ENCODE results near the gene HTD2. TPM values are rescaled to one million over a fixed set of nuclear protein-coding genes. Genes with fewer than 3 reads are reported as not detected.

Gene HTD2
- total and polyA plus RNA-seq, 2 donors (not counting 1 experiment from before 2014, with no cell fraction given) = 4.2 to 8.8 TPM

- TF ChIP-seq CTCF (IDR thresholded peaks at IDR 0.05) (no peak), EZH2 (IDR thresholded peaks at IDR 0.05; ENCODE audit: borderline replicate concordance, insufficient read depth, low read depth, low read length, poor library complexity, severe bottlenecking) (no peak)
- H3K9ac ChIP-seq (ENCODE audit: low read length) = no peak overlapping the region
- no peaks in the 10 kb centered on the region for H3K9me3 Mint-ChIP-seq (ENCODE audit: insufficient read depth)
- H3K4me1 Mint-ChIP-seq = peaks cover 2% of the 10 kb centered on the region
- peaks cover 0 to 40% of the 10 kb centered on the region in 2 experiments for H3K36me3 ChIP-seq (replicated peaks in 1 of 2; ENCODE audit: control extremely low read depth in 1 of 2, control insufficient read depth in 1 of 2, extremely low read depth in 1 of 2, insufficient read depth in 2 of 2, low read length in 1 of 2)
- H3K27me3 ChIP-seq (replicated peaks in 1 of 4; ENCODE audit: control extremely low read depth in 1 of 4, control insufficient read depth in 3 of 4, insufficient read depth in 4 of 4, low read length in 3 of 4) = no peaks in the 10 kb centered on the region
- no peak for DNase-seq
- no peak for ATAC-seq (ENCODE audit: low read depth)
- CTCF ChIA-PET = interaction anchor here (0.7 kb wide), 1 partner anchor 314 kb away, joined by 3 read pairs; no protein-coding TSS in a partner anchor
- POLR2A ChIA-PET = no interaction called here
- WGBS (ENCODE audit: insufficient coverage) = 56% methylated on average over 1 of the region's 3 CpGs
- H3K27ac Mint-ChIP-seq = no peak overlapping the region
- no peak overlapping the region for H3K4me2 ChIP-seq (replicated peaks; ENCODE audit: low read depth, low read length, poor library complexity, severe bottlenecking)
- no peaks in the 10 kb centered on the region for H3K9me3 ChIP-seq (ENCODE audit: control extremely low read depth in 1 of 3, control insufficient read depth in 2 of 3, insufficient read depth in 1 of 3, low read length in 2 of 3)
- no peaks in the 10 kb centered on the region for H3K27me3 Mint-ChIP-seq
- H3K4me3 ChIP-seq (ENCODE audit: control extremely low read depth in 1 of 5, extremely low read depth in 1 of 5, insufficient read depth in 1 of 5, low read depth in 2 of 5, low read length in 4 of 5) = no peak overlapping the region
- no peaks in the 10 kb centered on the region for H3K79me2 ChIP-seq (ENCODE audit: control insufficient read depth, insufficient read depth, low read length)
- no peaks in the 10 kb centered on the region for H3K4me1 ChIP-seq (ENCODE audit: control insufficient read depth in 2 of 2, insufficient read depth in 2 of 2, low read length in 2 of 2)
- no peaks in the 10 kb centered on the region for H4K20me1 ChIP-seq (ENCODE audit: control insufficient read depth, insufficient read depth, low read length, poor library complexity, severe bottlenecking)
- no peak overlapping the region for H3K4me3 Mint-ChIP-seq
- intact Hi-C loops (cut with micrococcal nuclease) = no loop called here
- H3K27ac ChIP-seq (ENCODE audit: low read length in 2 of 2) = no peak overlapping the region
- H2AFZ ChIP-seq (ENCODE audit: insufficient read depth, low read depth, low read length, poor library complexity, severe bottlenecking) = no peak overlapping the region
Measured at GRCh38 chr3:58274027-58274614, 32.2 kb upstream of the HTD2 start.

- 98% methylated on average over 7 of the region's 7 CpGs for WGBS (ENCODE audit: insufficient coverage)
- H3K27me3 Mint-ChIP-seq = no peaks in the 10 kb centered on the region
- POLR2A ChIA-PET = no interaction called here
- no peak overlapping the region for H3K4me3 ChIP-seq (ENCODE audit: control extremely low read depth in 1 of 5, extremely low read depth in 1 of 5, insufficient read depth in 1 of 5, low read depth in 2 of 5, low read length in 4 of 5)
- H4K20me1 ChIP-seq (ENCODE audit: control insufficient read depth, insufficient read depth, low read length, poor library complexity, severe bottlenecking) = no peaks in the 10 kb centered on the region
- no peak overlapping the region for H2AFZ ChIP-seq (ENCODE audit: insufficient read depth, low read depth, low read length, poor library complexity, severe bottlenecking)
- H3K4me3 Mint-ChIP-seq = no peak overlapping the region
- no peak for ATAC-seq (ENCODE audit: low read depth)
- no peaks in the 10 kb centered on the region for H3K79me2 ChIP-seq (ENCODE audit: control insufficient read depth, insufficient read depth, low read length)
- intact Hi-C loops (cut with micrococcal nuclease) = no loop called here
- H3K4me1 ChIP-seq (ENCODE audit: control insufficient read depth in 2 of 2, insufficient read depth in 2 of 2, low read length in 2 of 2) = no peaks in the 10 kb centered on the region
- H3K4me2 ChIP-seq (replicated peaks; ENCODE audit: low read depth, low read length, poor library complexity, severe bottlenecking) = no peak overlapping the region
- no peaks in the 10 kb centered on the region for H3K9me3 ChIP-seq (ENCODE audit: control extremely low read depth in 1 of 3, control insufficient read depth in 2 of 3, insufficient read depth in 1 of 3, low read length in 2 of 3)
- CTCF ChIA-PET = no interaction called here
- no peak for TF ChIP-seq CTCF (IDR thresholded peaks at IDR 0.05)
- TF ChIP-seq EZH2 (IDR thresholded peaks at IDR 0.05; ENCODE audit: borderline replicate concordance, insufficient read depth, low read depth, low read length, poor library complexity, severe bottlenecking) = no peak
- no peak for DNase-seq
- no peak overlapping the region for H3K27ac ChIP-seq (ENCODE audit: low read length in 2 of 2)
- H3K9me3 Mint-ChIP-seq (ENCODE audit: insufficient read depth) = no peaks in the 10 kb centered on the region
- H3K36me3 ChIP-seq (replicated peaks in 1 of 2; ENCODE audit: control extremely low read depth in 1 of 2, control insufficient read depth in 1 of 2, extremely low read depth in 1 of 2, insufficient read depth in 2 of 2, low read length in 1 of 2) = peaks cover 0 to 28% of the 10 kb centered on the region in 2 experiments
- H3K27ac Mint-ChIP-seq = no peak overlapping the region
- H3K9ac ChIP-seq (ENCODE audit: low read length) = no peak overlapping the region
- no peaks in the 10 kb centered on the region for H3K4me1 Mint-ChIP-seq
- H3K27me3 ChIP-seq (replicated peaks in 1 of 4; ENCODE audit: control extremely low read depth in 1 of 4, control insufficient read depth in 3 of 4, insufficient read depth in 4 of 4, low read length in 3 of 4) = no peaks in the 10 kb centered on the region
Measured at GRCh38 chr3:58281069-58281468, 25.3 kb upstream of the HTD2 start.

Measured in B cell (primary cell).